Measurements from ENCODE around the gene NOX3.

DNA sequence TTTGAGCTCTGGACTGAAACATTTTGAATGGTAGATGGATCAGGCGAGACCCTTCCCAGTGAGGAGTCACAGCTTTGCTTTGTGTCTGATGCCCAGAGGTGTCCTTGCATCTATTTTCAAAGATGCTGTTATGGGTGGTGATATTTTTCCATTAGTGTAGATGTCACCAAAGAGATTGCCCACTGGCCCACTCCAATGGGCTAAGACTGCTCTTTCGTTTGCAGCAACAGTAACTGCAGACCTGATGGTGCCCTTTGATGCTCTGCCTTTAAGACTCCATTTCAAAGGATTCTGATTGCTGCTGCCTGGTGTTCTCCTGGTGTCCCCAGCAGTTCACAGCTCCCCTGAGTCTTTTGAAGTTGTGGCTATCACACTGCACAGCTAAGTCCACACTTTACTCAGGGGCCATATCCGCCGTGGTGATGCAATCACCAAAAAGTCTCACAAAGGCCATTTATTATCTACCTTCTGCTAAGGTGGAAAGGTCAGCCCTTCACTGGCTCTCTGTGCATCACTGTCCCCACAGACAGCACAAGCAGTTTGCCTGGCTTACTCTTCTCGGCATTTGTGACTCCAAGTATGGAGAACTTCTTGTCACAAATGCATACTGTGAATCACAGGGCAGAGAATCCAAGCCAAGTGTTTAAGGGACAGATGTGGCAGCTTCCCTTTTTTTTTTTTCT lies 56.4 kb downstream of the NOX3 start:
- TF ChIP-seq, protein P1, sequence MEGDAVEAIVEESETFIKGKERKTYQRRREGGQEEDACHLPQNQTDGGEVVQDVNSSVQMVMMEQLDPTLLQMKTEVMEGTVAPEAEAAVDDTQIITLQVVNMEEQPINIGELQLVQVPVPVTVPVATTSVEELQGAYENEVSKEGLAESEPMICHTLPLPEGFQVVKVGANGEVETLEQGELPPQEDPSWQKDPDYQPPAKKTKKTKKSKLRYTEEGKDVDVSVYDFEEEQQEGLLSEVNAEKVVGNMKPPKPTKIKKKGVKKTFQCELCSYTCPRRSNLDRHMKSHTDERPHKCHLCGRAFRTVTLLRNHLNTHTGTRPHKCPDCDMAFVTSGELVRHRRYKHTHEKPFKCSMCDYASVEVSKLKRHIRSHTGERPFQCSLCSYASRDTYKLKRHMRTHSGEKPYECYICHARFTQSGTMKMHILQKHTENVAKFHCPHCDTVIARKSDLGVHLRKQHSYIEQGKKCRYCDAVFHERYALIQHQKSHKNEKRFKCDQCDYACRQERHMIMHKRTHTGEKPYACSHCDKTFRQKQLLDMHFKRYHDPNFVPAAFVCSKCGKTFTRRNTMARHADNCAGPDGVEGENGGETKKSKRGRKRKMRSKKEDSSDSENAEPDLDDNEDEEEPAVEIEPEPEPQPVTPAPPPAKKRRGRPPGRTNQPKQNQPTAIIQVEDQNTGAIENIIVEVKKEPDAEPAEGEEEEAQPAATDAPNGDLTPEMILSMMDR (conservative IDR thresholded peaks at IDR 0.05): no peak
- TF ChIP-seq ZFX (IDR thresholded peaks at IDR 0.05): no peak

Data from C4-2B (cell line).